GM12878 (cell line): ENCODE data around the gene ABHD12B. TPM values are rescaled to one million over a fixed set of nuclear protein-coding genes. Genes with fewer than 3 reads are reported as not detected.

Experiments
- ATAC-seq: fragments of 200-7000 bp; cut with Tn5 transposase; 3 replicates; pipeline ENCODE4 v1.9.1; 2020; ENCODE audit warnings: mild to moderate bottlenecking, moderate library complexity
- BruUV-seq: library from RNA; stranded (reverse); fragments of 400-500 nt; replicated peaks from 2 replicates; lab custom pipeline; 2021; lab: Mats Ljungman, UMichigan
- CTCF ChIA-PET: fragments of 300-600 bp; sonication (Branson Sonifier 250); formaldehyde crosslinking; extraction: SDS; loops from one replicate; lab custom pipeline; 2021; ENCODE audit warnings: inconsistent platforms; lab: Yijun Ruan, JAX
- POLR2A ChIA-PET: fragments of 350-600 bp; formaldehyde crosslinking; extraction: SDS; loops from one replicate; lab custom pipeline; 2021; ENCODE audit warnings: inconsistent platforms; lab: Charles Lee
- RAD21 ChIA-PET: fragments of 300-600 bp; sonication (Branson Sonifier 250); formaldehyde crosslinking; loops from one replicate; lab custom pipeline; 2023; ENCODE audit warnings: antibody characterized with exemption; ENCODE audit not compliant: unreplicated experiment; lab: Charles Lee
- SMC1A ChIA-PET: fragments of 300-600 bp; sonication (Branson Sonifier 250); formaldehyde crosslinking; loops from one replicate; lab custom pipeline; 2023; ENCODE audit not compliant: unreplicated experiment, uncharacterized antibody; lab: Charles Lee
- DNase-seq: peaks from one replicate; pipeline ENCODE4 v3.0.0-alpha.2; 2011; ENCODE audit warnings: low read depth, low spot score
- FAIRE-seq: peaks from 3 replicates; lab custom pipeline; 2011; peaks lifted over from hg19 to GRCh38; lab: Jason Lieb, UNC
- H2AFZ ChIP-seq: 2 replicates; pipeline ENCODE4 v1.6.0; 2011; ENCODE audit warnings: low read depth, low read length, control low read depth; ENCODE audit not compliant: control insufficient read depth
- H3K27ac ChIP-seq: 2 replicates; pipeline ENCODE4 v1.5.1; 2011; ENCODE audit warnings: control low read depth; ENCODE audit not compliant: control insufficient read depth, insufficient read depth
- H3K27me3 ChIP-seq, 2 experiments: replicated peaks in 1 of 2; 2 replicates each; pipeline versions ENCODE4 v1.6.0 to v1.6.1; 2011; ENCODE audit warnings: low read length in 1 of 2; ENCODE audit not compliant: control insufficient read depth in 2 of 2, insufficient read depth in 2 of 2
- H3K36me3 ChIP-seq, 2 experiments: 2 replicates each; pipeline ENCODE4 v1.5.1; 2011; ENCODE audit warnings: low read length in 1 of 2; ENCODE audit not compliant: control insufficient read depth in 2 of 2, insufficient read depth in 2 of 2
- H3K4me1 ChIP-seq: 2 replicates; pipeline ENCODE4 v1.6.1; 2011; ENCODE audit warnings: mild to moderate bottlenecking, low read length, moderate library complexity, mixed read lengths; ENCODE audit not compliant: control insufficient read depth, insufficient read depth
- H3K4me2 ChIP-seq: 2 replicates; pipeline ENCODE4 v1.6.0; 2011; ENCODE audit warnings: control low read depth; ENCODE audit not compliant: control insufficient read depth, insufficient read depth
- H3K4me3 ChIP-seq: fragments of 200-600 bp; sonication (generic); 2 replicates; pipeline ENCODE4 v1.5.1; 2016
- H3K79me2 ChIP-seq: 2 replicates; pipeline ENCODE4 v1.6.0; 2011; ENCODE audit warnings: low read length; ENCODE audit not compliant: control insufficient read depth, insufficient read depth
- H3K9ac ChIP-seq: 2 replicates; pipeline ENCODE4 v1.8.0; 2011; ENCODE audit warnings: low read length, control low read depth, mixed read lengths; ENCODE audit not compliant: control insufficient read depth, insufficient read depth
- H3K9me3 ChIP-seq: replicated peaks from 3 replicates; pipeline ENCODE4 v1.5.1; 2011; ENCODE audit warnings: mild to moderate bottlenecking, low read length; ENCODE audit not compliant: control insufficient read depth, insufficient read depth
- H4K20me1 ChIP-seq: 2 replicates; pipeline ENCODE4 v1.6.0; 2011; ENCODE audit not compliant: control insufficient read depth, insufficient read depth
- ATF2 ChIP-seq: IDR thresholded peaks from 2 replicates; pipeline ENCODE4 v1.6.1; 2012; ENCODE audit warnings: low read length, inconsistent platforms
- ATF3 ChIP-seq: IDR thresholded peaks from 2 replicates; pipeline ENCODE4 v1.6.1; 2011; ENCODE audit warnings: low read depth, mild to moderate bottlenecking, low read length, moderate library complexity, borderline replicate concordance; ENCODE audit errors: extremely low read depth
- CEBPZ ChIP-seq: fragments of 150-350 bp; IDR thresholded peaks from 2 replicates; pipeline ENCODE4 v1.6.1; 2016; ENCODE audit warnings: low read depth, low read length
- DPF2 ChIP-seq: fragments of 450-650 bp; IDR thresholded peaks from 2 replicates; pipeline ENCODE4 v1.6.1; 2017; ENCODE audit warnings: mild to moderate bottlenecking
- EP300 ChIP-seq, 2 experiments: fragments of 150-350 bp in 1 of 2; IDR thresholded peaks; 2 replicates each; pipeline ENCODE4 v1.6.1; 2011 to 2012; ENCODE audit warnings: low read depth in 2 of 2, low read length in 2 of 2, borderline replicate concordance in 1 of 2, improper control_type of control experiment in 1 of 2, inconsistent platforms in 1 of 2; ENCODE audit not compliant: control insufficient read depth in 1 of 2
- EZH2 ChIP-seq: IDR thresholded peaks from 2 replicates; pipeline ENCODE4 v1.6.1; 2012; ENCODE audit warnings: low read depth, mild to moderate bottlenecking, control low read depth, inconsistent platforms, low read length, borderline replicate concordance; ENCODE audit not compliant: control insufficient read depth
- POLR2AphosphoS2 ChIP-seq: IDR thresholded peaks from 2 replicates; pipeline ENCODE4 v1.6.1; 2011; ENCODE audit warnings: low read depth, mild to moderate bottlenecking, low read length, improper control_type of control experiment, moderate library complexity
- SMAD1 ChIP-seq: fragments of 450-650 bp; IDR thresholded peaks from 2 replicates; pipeline ENCODE4 v1.6.1; 2018; ENCODE audit warnings: mild to moderate bottlenecking, low read depth; ENCODE audit not compliant: partially characterized antibody
- YBX1 ChIP-seq: fragments of 450-650 bp; IDR thresholded peaks from 2 replicates; pipeline ENCODE4 v1.6.1; 2016; ENCODE audit warnings: antibody characterized with exemption
- WGBS: methylation state at CpG from one replicate; pipeline ENCODE4 v1.1.6; 2016; ENCODE audit warnings: low lambda C conversion rate; ENCODE audit not compliant: insufficient replicate concordance, insufficient coverage; ENCODE audit errors: missing lambda C conversion rate; 5-methylcytosine and 5-hydroxymethylcytosine counted together
- in situ Hi-C: fragments of 300-500 bp; cut with MboI; formaldehyde crosslinking; loops from 9 replicates; pipeline ENCODE4 v1.14.3; 2018; ENCODE audit warnings: mixed read lengths
- intact Hi-C: fragments of 100-400 bp; cut with micrococcal nuclease; formaldehyde crosslinking; loops from one replicate; pipeline ENCODE4 v1.14.2; 2022; ENCODE audit not compliant: unreplicated experiment
- polyA plus RNA-seq, 11 experiments: library from polyadenylated mRNA; depleted of rRNA in 4 of 11; unstranded in 6 of 11; stranded (reverse) in 5 of 11; fragments of >200 nt; fragmentation: Nextera tagmentation in 4 of 11; fragmentation: Illumina TruSeq in 1 of 11; extraction: Ambion mirVana in 4 of 11; extraction: Trizol in 1 of 11; gene quantifications; 1 replicate in 1 of 11; 2 replicates in 10 of 11; pipeline versions ENCODE4 v1.2.1 to v1.2.3, GENCODE V29; 2011 to 2016; ENCODE audit warnings: inconsistent platforms in 2 of 11, missing spikeins in 2 of 11, low read depth in 1 of 11
- total RNA-seq, 4 experiments: library from RNA; depleted of rRNA in 3 of 4; stranded (reverse); fragments of >200 nt in 3 of 4; fragmentation: Illumina TruSeq in 1 of 4; extraction: Trizol in 1 of 4; gene quantifications; 2 replicates each; pipeline versions ENCODE4 v1.2.1 to v1.2.3, GENCODE V29; 2013 to 2021

ABHD12B gene
- total and polyA plus RNA-seq, 10 of the 15 experiments (the other 5 are each of a cell fraction or from before 2014, with no cell fraction given), result not detected

- intact Hi-C loops (no loop called here), in situ Hi-C loops (no loop called here)
- H3K9me3 ChIP-seq, result no peaks in the 10 kb centered on the region
- no peak for FAIRE-seq
- no peak for TF ChIP-seq DPF2
- TF ChIP-seq POLR2AphosphoS2, result no peak
- TF ChIP-seq ATF2, result no peak
- no peak for DNase-seq
- ATAC-seq, result no peak
- peaks cover 6% of the 10 kb centered on the region for H3K4me1 ChIP-seq
- BruUV-seq, result no TSS peak
- no peak overlapping the region for H2AFZ ChIP-seq
- H3K36me3 ChIP-seq, result no peaks in the 10 kb centered on the region
- RAD21 ChIA-PET, result no interaction called here
- H3K27me3 ChIP-seq, result no peaks in the 10 kb centered on the region; a peak in 1 of 4 replicates
- POLR2A ChIA-PET, result interaction anchor here (0.6 kb wide), 1 partner anchor 8 kb away, joined by 9 read pairs; no protein-coding TSS in a partner anchor
- H4K20me1 ChIP-seq, result no peaks in the 10 kb centered on the region
- no peaks in the 10 kb centered on the region for H3K79me2 ChIP-seq
- WGBS, result 54% methylated on average over 3 of the region's 3 CpGs
- no peak overlapping the region for H3K4me2 ChIP-seq
- no peak overlapping the region for H3K9ac ChIP-seq
- SMC1A ChIA-PET, result no interaction called here
- no peak overlapping the region for H3K4me3 ChIP-seq
- CTCF ChIA-PET, result no interaction called here
- H3K27ac ChIP-seq, result no peak overlapping the region
These were observed 59.7 kb downstream of the ABHD12B start for GRCh38 chr14:50931559-50931958.

- intact Hi-C loops, result no loop called here
- in situ Hi-C loops, result no loop called here
- no TSS peak for BruUV-seq
- Histone ChIP-seq H3K9ac (no peak overlapping the region), H3K9me3 (no peaks in the 10 kb centered on the region), H3K36me3 (no peaks in the 10 kb centered on the region), H3K4me3 (no peak overlapping the region), H3K27ac (no peak overlapping the region), H3K4me2 (no peak overlapping the region), H3K27me3 (no peaks in the 10 kb centered on the region; a peak in 1 of 4 replicates), H2AFZ (no peak overlapping the region), H3K79me2 (no peaks in the 10 kb centered on the region), H4K20me1 (no peaks in the 10 kb centered on the region), H3K4me1 (peaks cover 6% of the 10 kb centered on the region)
- no peak for DNase-seq
- WGBS, result 0% methylated on average over 1 of the region's 1 CpG
- ChIA-PET SMC1A (no interaction called here), POLR2A (interaction anchor here (0.6 kb wide), 1 partner anchor 8 kb away, joined by 9 read pairs; no protein-coding TSS in a partner anchor), RAD21 (no interaction called here), CTCF (no interaction called here)
- ATAC-seq, result no peak
- FAIRE-seq, result no peak
- TF ChIP-seq SMAD1, result no peak
- TF ChIP-seq CEBPZ, result no peak
- no peak for TF ChIP-seq ATF3
- no peak for TF ChIP-seq EZH2
- no peak for TF ChIP-seq YBX1
- TF ChIP-seq EP300 (IDR thresholded peaks at IDR 0.05; ENCODE audit: borderline replicate concordance in 1 of 2, control insufficient read depth in 1 of 2, low read depth in 2 of 2, low read length in 2 of 2), result no peak
- no peak for TF ChIP-seq ATF2
These were observed 60.3 kb downstream of the ABHD12B start for GRCh38 chr14:50932156-50932555.
